ENCODE data around the gene CSNK1E. TPM values are rescaled to one million over a fixed set of nuclear protein-coding genes. Genes with fewer than 3 reads are reported as not detected.

Gene CSNK1E
- 64.8 and 78.5 TPM in 2 replicates for total RNA-seq

GRCh38 chr22:38317122-38317994, at the start of gene CSNK1E:
TSS of gene CSNK1E (minus strand) at chr22:38317433. CDS start at chr22:38314157, 3,276 bp downstream.

GRCh38 chr22:38272373-38273134, 44.7 kb downstream of the CSNK1E start, which contains the start of gene TMEM184B:
TSS of gene TMEM184B (minus strand) at chr22:38273010. CDS start at chr22:38247961, 25,049 bp downstream.

Other genes with a start within 250 kb of the CSNK1E start
- gene SLC16A8, start 233.2 kb downstream of the CSNK1E start, total RNA-seq = 0.12 and 0.60 TPM in 2 replicates
- gene BAIAP2L2, start 206.7 kb downstream of the CSNK1E start, total RNA-seq = 2.2 and 3.2 TPM in 2 replicates
- 6.5 and 17.0 TPM in 2 replicates for gene PLA2G6, start 135.6 kb downstream of the CSNK1E start, total RNA-seq
- 14.3 and 19.8 TPM in 2 replicates for gene MAFF, start 115.4 kb downstream of the CSNK1E start, total RNA-seq
- gene TMEM184B, start 44.4 kb downstream of the CSNK1E start, total RNA-seq = 54.7 and 60.1 TPM in 2 replicates
- under 0.01 and 0.09 TPM in 2 replicates for gene KCNJ4, start 137.8 kb upstream of the CSNK1E start, total RNA-seq
- gene KDELR3, start 150.7 kb upstream of the CSNK1E start, total RNA-seq = 76.3 and 118 TPM in 2 replicates
- 205 and 327 TPM in 2 replicates for gene DDX17, start 188.9 kb upstream of the CSNK1E start, total RNA-seq